ENCODE data around the gene ITPK1.

The ITPK1 gene

GRCh38 chr14:92971601-92972180 is 144.0 kb downstream of the ITPK1 start:
- peaks cover 30% of the 10 kb centered on the region for H3K4me1 ChIP-seq (ENCODE audit: insufficient read depth, low read length)
- no peaks in the 10 kb centered on the region for H3K27me3 ChIP-seq (ENCODE audit: control insufficient read depth in 1 of 2, insufficient read depth in 2 of 2, low read length in 2 of 2)
- H3K27ac ChIP-seq (ENCODE audit: low read depth, low read length): no peak overlapping the region
- no peaks in the 10 kb centered on the region for H3K36me3 ChIP-seq (ENCODE audit: insufficient read depth, low read length)
- H3K4me3 ChIP-seq (ENCODE audit: low read depth in 1 of 2, low read length in 2 of 2): no peak overlapping the region
- no peak overlapping the region for H3K9ac ChIP-seq (ENCODE audit: low read length)
- H3K9me3 ChIP-seq (ENCODE audit: low read length): no peaks in the 10 kb centered on the region

GRCh38 chr14:92970271-92970670 is 145.5 kb downstream of the ITPK1 start:
- H3K36me3 ChIP-seq (ENCODE audit: insufficient read depth, low read length): no peaks in the 10 kb centered on the region
- H3K9me3 ChIP-seq (ENCODE audit: low read length): no peaks in the 10 kb centered on the region
- H3K27me3 ChIP-seq (ENCODE audit: control insufficient read depth in 1 of 2, insufficient read depth in 2 of 2, low read length in 2 of 2): no peaks in the 10 kb centered on the region
- no peak overlapping the region for H3K9ac ChIP-seq (ENCODE audit: low read length)
- no peak overlapping the region for H3K4me3 ChIP-seq (ENCODE audit: low read depth in 1 of 2, low read length in 2 of 2)
- peaks cover 32% of the 10 kb centered on the region for H3K4me1 ChIP-seq (ENCODE audit: insufficient read depth, low read length)
- H3K27ac ChIP-seq (ENCODE audit: low read depth, low read length): no peak overlapping the region

GRCh38 chr14:92969871-92970270 is 145.9 kb downstream of the ITPK1 start:
- Histone ChIP-seq H3K4me1 (ENCODE audit: insufficient read depth, low read length) (peaks cover 36% of the 10 kb centered on the region), H3K27me3 (ENCODE audit: control insufficient read depth in 1 of 2, insufficient read depth in 2 of 2, low read length in 2 of 2) (no peaks in the 10 kb centered on the region), H3K9ac (ENCODE audit: low read length) (no peak overlapping the region), H3K4me3 (ENCODE audit: low read depth in 1 of 2, low read length in 2 of 2) (no peak overlapping the region), H3K9me3 (ENCODE audit: low read length) (no peaks in the 10 kb centered on the region), H3K27ac (ENCODE audit: low read depth, low read length) (no peak overlapping the region), H3K36me3 (ENCODE audit: insufficient read depth, low read length) (no peaks in the 10 kb centered on the region)

GRCh38 chr14:92969430-92969829 is 146.3 kb downstream of the ITPK1 start:
- Histone ChIP-seq H3K27ac (ENCODE audit: low read depth, low read length) (no peak overlapping the region), H3K4me3 (ENCODE audit: low read depth in 1 of 2, low read length in 2 of 2) (no peak overlapping the region), H3K4me1 (ENCODE audit: insufficient read depth, low read length) (peaks cover 40% of the 10 kb centered on the region), H3K9ac (ENCODE audit: low read length) (no peak overlapping the region), H3K9me3 (ENCODE audit: low read length) (no peaks in the 10 kb centered on the region), H3K27me3 (ENCODE audit: control insufficient read depth in 1 of 2, insufficient read depth in 2 of 2, low read length in 2 of 2) (no peaks in the 10 kb centered on the region), H3K36me3 (ENCODE audit: insufficient read depth, low read length) (no peaks in the 10 kb centered on the region)

- Histone ChIP-seq H3K4me3 (ENCODE audit: low read depth in 1 of 2, low read length in 2 of 2) (no peak overlapping the region), H3K9me3 (ENCODE audit: low read length) (no peaks in the 10 kb centered on the region), H3K36me3 (ENCODE audit: insufficient read depth, low read length) (no peaks in the 10 kb centered on the region), H3K27ac (ENCODE audit: low read depth, low read length) (no peak overlapping the region), H3K27me3 (ENCODE audit: control insufficient read depth in 1 of 2, insufficient read depth in 2 of 2, low read length in 2 of 2) (no peaks in the 10 kb centered on the region), H3K9ac (ENCODE audit: low read length) (no peak overlapping the region), H3K4me1 (ENCODE audit: insufficient read depth, low read length) (peaks cover 40% of the 10 kb centered on the region)
Observed at GRCh38 chr14:92968291-92969020, 147.3 kb downstream of the ITPK1 start.

GRCh38 chr14:92967346-92967926 is 148.3 kb downstream of the ITPK1 start:
- Histone ChIP-seq H3K27me3 (ENCODE audit: control insufficient read depth in 1 of 2, insufficient read depth in 2 of 2, low read length in 2 of 2) (no peaks in the 10 kb centered on the region), H3K9ac (ENCODE audit: low read length) (no peak overlapping the region), H3K4me3 (ENCODE audit: low read depth in 1 of 2, low read length in 2 of 2) (no peak overlapping the region), H3K4me1 (ENCODE audit: insufficient read depth, low read length) (peaks cover 35% of the 10 kb centered on the region), H3K36me3 (ENCODE audit: insufficient read depth, low read length) (no peaks in the 10 kb centered on the region), H3K27ac (ENCODE audit: low read depth, low read length) (no peak overlapping the region), H3K9me3 (ENCODE audit: low read length) (no peaks in the 10 kb centered on the region)

- Histone ChIP-seq H3K4me3 (ENCODE audit: low read depth in 1 of 2, low read length in 2 of 2) (no peak overlapping the region), H3K36me3 (ENCODE audit: insufficient read depth, low read length) (peaks cover 18% of the 10 kb centered on the region), H3K9ac (ENCODE audit: low read length) (no peak overlapping the region), H3K9me3 (ENCODE audit: low read length) (no peaks in the 10 kb centered on the region), H3K27me3 (ENCODE audit: control insufficient read depth in 1 of 2, insufficient read depth in 2 of 2, low read length in 2 of 2) (no peaks in the 10 kb centered on the region), H3K27ac (ENCODE audit: low read depth, low read length) (peak overlapping the region; percentile 87), H3K4me1 (ENCODE audit: insufficient read depth, low read length) (peaks cover 26% of the 10 kb centered on the region)
Observed at GRCh38 chr14:92965281-92965680, 150.4 kb downstream of the ITPK1 start.

- H3K4me1 ChIP-seq (ENCODE audit: insufficient read depth, low read length): peaks cover 26% of the 10 kb centered on the region
- peak overlapping the region; percentile 87 for H3K27ac ChIP-seq (ENCODE audit: low read depth, low read length)
- no peaks in the 10 kb centered on the region for H3K9me3 ChIP-seq (ENCODE audit: low read length)
- H3K36me3 ChIP-seq (ENCODE audit: insufficient read depth, low read length): peaks cover 18% of the 10 kb centered on the region
- H3K9ac ChIP-seq (ENCODE audit: low read length): no peak overlapping the region
- peak overlapping the region in 1 of 2 donors; percentile 17 for H3K4me3 ChIP-seq (ENCODE audit: low read depth in 1 of 2, low read length in 2 of 2)
- no peaks in the 10 kb centered on the region for H3K27me3 ChIP-seq (ENCODE audit: control insufficient read depth in 1 of 2, insufficient read depth in 2 of 2, low read length in 2 of 2)
Observed at GRCh38 chr14:92964124-92965109, 151.3 kb downstream of the ITPK1 start.

- H3K27ac ChIP-seq (ENCODE audit: low read depth, low read length): peak overlapping the region; percentile 87
- H3K4me1 ChIP-seq (ENCODE audit: insufficient read depth, low read length): peaks cover 26% of the 10 kb centered on the region
Observed at GRCh38 chr14:92963301-92964123, 152.2 kb downstream of the ITPK1 start.

GRCh38 chr14:92962831-92963095 is 153.0 kb downstream of the ITPK1 start:
- no peak overlapping the region for H3K9ac ChIP-seq (ENCODE audit: low read length)
- peaks cover 26% of the 10 kb centered on the region for H3K4me1 ChIP-seq (ENCODE audit: insufficient read depth, low read length)
- H3K36me3 ChIP-seq (ENCODE audit: insufficient read depth, low read length): peaks cover 27% of the 10 kb centered on the region
- H3K9me3 ChIP-seq (ENCODE audit: low read length): no peaks in the 10 kb centered on the region
- H3K4me3 ChIP-seq (ENCODE audit: low read depth in 1 of 2, low read length in 2 of 2): no peak overlapping the region
- H3K27me3 ChIP-seq (ENCODE audit: control insufficient read depth in 1 of 2, insufficient read depth in 2 of 2, low read length in 2 of 2): no peaks in the 10 kb centered on the region
- no peak overlapping the region for H3K27ac ChIP-seq (ENCODE audit: low read depth, low read length)

More at GRCh38 chr14:92963301-92964123, 152.2 kb downstream of the ITPK1 start:
- Histone ChIP-seq H3K36me3 (ENCODE audit: insufficient read depth, low read length) (peaks cover 20% of the 10 kb centered on the region), H3K4me3 (ENCODE audit: low read depth in 1 of 2, low read length in 2 of 2) (peak overlapping the region in 1 of 2 donors; percentile 17), H3K9ac (ENCODE audit: low read length) (no peak overlapping the region), H3K27me3 (ENCODE audit: control insufficient read depth in 1 of 2, insufficient read depth in 2 of 2, low read length in 2 of 2) (no peaks in the 10 kb centered on the region), H3K9me3 (ENCODE audit: low read length) (no peaks in the 10 kb centered on the region)

Measured in muscle layer of colon (tissue), 2 donors.